GM23338 (cell line): ENCODE data around the gene PIGU. TPM values are rescaled to one million over a fixed set of nuclear protein-coding genes. Genes with fewer than 3 reads are reported as not detected.

Experiments used
- ATAC-seq: fragments of 200-7000 bp; cut with Tn5 transposase; 3 replicates; pipeline ENCODE4 v1.9.1; 2020
- DNase-seq: peaks from one replicate; pipeline ENCODE4 v3.0.0-alpha.2; 2015; ENCODE audit warnings: low spot score
- H2AFZ ChIP-seq: fragments of 200-600 bp; sonication (generic); 2 replicates; pipeline ENCODE4 v1.8.0; 2016; ENCODE audit warnings: antibody characterized with exemption, mild to moderate bottlenecking, moderate library complexity
- H3F3A ChIP-seq: fragments of 200-600 bp; sonication (generic); replicated peaks from 2 replicates; pipeline ENCODE4 v1.8.0; 2017; ENCODE audit warnings: antibody characterized with exemption, mixed run types, low read depth
- H3K27ac ChIP-seq: fragments of 200-600 bp; sonication (generic); 2 replicates; pipeline ENCODE4 v1.6.1; 2016; ENCODE audit warnings: low read depth
- H3K27me3 ChIP-seq: fragments of 200-600 bp; sonication (generic); 2 replicates; pipeline ENCODE4 v1.8.0; 2016; ENCODE audit warnings: mild to moderate bottlenecking, mixed run types, moderate library complexity; ENCODE audit not compliant: insufficient read depth
- H3K36me3 ChIP-seq: fragments of 200-600 bp; sonication (generic); 2 replicates; pipeline ENCODE4 v1.8.0; 2016; ENCODE audit warnings: mild to moderate bottlenecking; ENCODE audit not compliant: insufficient read depth
- H3K4me1 ChIP-seq: fragments of 200-600 bp; sonication (generic); 2 replicates; pipeline ENCODE4 v1.8.0; 2016; ENCODE audit warnings: mild to moderate bottlenecking, moderate library complexity; ENCODE audit not compliant: insufficient read depth
- H3K4me2 ChIP-seq: fragments of 200-600 bp; sonication (generic); 2 replicates; pipeline ENCODE4 v1.7.1; 2017; ENCODE audit warnings: mixed run types
- H3K4me3 ChIP-seq: fragments of 200-600 bp; sonication (generic); 2 replicates; pipeline ENCODE4 v1.6.1; 2016; ENCODE audit warnings: mixed run types
- H3K79me2 ChIP-seq: fragments of 200-600 bp; sonication (generic); replicated peaks from 2 replicates; pipeline ENCODE4 v1.8.0; 2017; ENCODE audit warnings: mild to moderate bottlenecking; ENCODE audit not compliant: insufficient read depth
- H3K9me2 ChIP-seq: fragments of 200-600 bp; sonication (generic); 2 replicates; pipeline ENCODE4 v1.8.0; 2017; ENCODE audit not compliant: insufficient read depth
- H4K20me1 ChIP-seq: fragments of 200-600 bp; sonication (generic); replicated peaks from 2 replicates; pipeline ENCODE4 v1.8.0; 2017; ENCODE audit warnings: mild to moderate bottlenecking; ENCODE audit not compliant: insufficient read depth
- H3K27ac Mint-ChIP-seq: 2 replicates; pipeline ENCODE4 v1.8.0; 2020; ENCODE audit warnings: inconsistent platforms, mild to moderate bottlenecking, moderate library complexity, mixed read lengths
- H3K27me3 Mint-ChIP-seq: 3 replicates; pipeline ENCODE4 v1.8.0; 2022; ENCODE audit warnings: low read depth, mild to moderate bottlenecking, moderate library complexity, mixed read lengths, inconsistent platforms; ENCODE audit not compliant: insufficient read depth, poor library complexity
- H3K36me3 Mint-ChIP-seq: 3 replicates; pipeline ENCODE4 v1.8.0; 2021; ENCODE audit warnings: low read depth, mild to moderate bottlenecking, inconsistent platforms, moderate library complexity, mixed read lengths
- H3K4me1 Mint-ChIP-seq: 3 replicates; pipeline ENCODE4 v1.8.0; 2020; ENCODE audit warnings: mild to moderate bottlenecking, inconsistent platforms, mixed read lengths
- H3K4me3 Mint-ChIP-seq: 3 replicates; pipeline ENCODE4 v1.8.0; 2021; ENCODE audit warnings: moderate library complexity, mild to moderate bottlenecking, inconsistent platforms, mixed read lengths
- H3K9me3 Mint-ChIP-seq: 3 replicates; pipeline ENCODE4 v1.8.0; 2020; ENCODE audit warnings: moderate library complexity, mild to moderate bottlenecking, inconsistent platforms, mixed read lengths
- CREB1 ChIP-seq: fragments of 250-450 bp; sonication (Bioruptor Pico); IDR thresholded peaks from 2 replicates; pipeline ENCODE4 v1.5.0; 2020; ENCODE audit warnings: low read depth, mild to moderate bottlenecking, moderate library complexity
- EZH2 ChIP-seq: fragments of 200-600 bp; sonication (generic); IDR thresholded peaks from one replicate; pipeline ENCODE4 v1.8.0; 2017; ENCODE audit warnings: antibody characterized with exemption, mild to moderate bottlenecking, low read depth; ENCODE audit not compliant: unreplicated experiment
- EZH2phosphoT487 ChIP-seq: fragments of 200-600 bp; sonication (generic); IDR thresholded peaks from one replicate; pipeline ENCODE4 v1.8.1; 2018; ENCODE audit warnings: antibody characterized with exemption; ENCODE audit not compliant: unreplicated experiment
- JUNB ChIP-seq: IDR thresholded peaks from one replicate; pipeline ENCODE4 v1.6.1; 2016; ENCODE audit warnings: antibody characterized with exemption; ENCODE audit not compliant: unreplicated experiment
- NANOG ChIP-seq: IDR thresholded peaks from 2 replicates; pipeline ENCODE4 v1.6.1; 2016; ENCODE audit warnings: antibody characterized with exemption, borderline replicate concordance
- POLR2AphosphoS5 ChIP-seq: IDR thresholded peaks from 2 replicates; pipeline ENCODE4 v1.6.1; 2016; ENCODE audit warnings: antibody characterized with exemption, low read depth
- STAT1 ChIP-seq: IDR thresholded peaks from one replicate; pipeline ENCODE4 v1.6.1; 2016; ENCODE audit warnings: antibody characterized with exemption; ENCODE audit not compliant: unreplicated experiment
- ZNF114 ChIP-seq: fragments of 250-450 bp; sonication (Bioruptor Pico); IDR thresholded peaks from 2 replicates; pipeline ENCODE4 v1.5.0; 2020; ENCODE audit warnings: mild to moderate bottlenecking, moderate library complexity
- ZNF331 ChIP-seq: fragments of 250-450 bp; sonication (Bioruptor Pico); IDR thresholded peaks from 2 replicates; pipeline ENCODE4 v1.5.0; 2020; ENCODE audit warnings: low read depth, mild to moderate bottlenecking, moderate library complexity
- polyA plus RNA-seq: library from polyadenylated mRNA; unstranded; fragments of >200 nt; fragmentation: Nextera tagmentation; extraction: Ambion mirVana; gene quantifications from 2 replicates; pipeline ENCODE4 v1.2.1, GENCODE V29; 2016
- total RNA-seq: library from RNA; depleted of rRNA; stranded (reverse); fragments of >200 nt; shearing (Covaris generic); gene quantifications from 2 replicates; pipeline ENCODE4 v1.2.3, GENCODE V29; 2014
- TF ChIP-seq, protein P1 (sequence below), 2 experiments: fragments of 200-600 bp in 1 of 2; sonication (generic) in 1 of 2; conservative IDR thresholded peaks; 2 replicates each; pipeline versions ENCODE4 v1.5.1 to v1.6.1; 2016 to 2017; ENCODE audit warnings: antibody characterized with exemption in 2 of 2, low read depth in 2 of 2, mild to moderate bottlenecking in 2 of 2, moderate library complexity in 1 of 2
- TF ChIP-seq, protein P2 (sequence below): IDR thresholded peaks from one replicate; pipeline ENCODE4 v1.6.1; 2018; ENCODE audit warnings: antibody characterized with exemption; ENCODE audit not compliant: unreplicated experiment
- TF ChIP-seq, protein P3 (sequence below): IDR thresholded peaks from 2 replicates; pipeline ENCODE4 v1.6.1; 2016; ENCODE audit warnings: antibody characterized with exemption
- TF ChIP-seq, protein P4 (sequence below): fragments of 250-450 bp; sonication (Bioruptor Pico); IDR thresholded peaks from 2 replicates; pipeline ENCODE4 v1.5.0; 2020; ENCODE audit warnings: mild to moderate bottlenecking, moderate library complexity

The PIGU gene
- total and polyA plus RNA-seq, 2 experiments from 2014 or later: 24.3 to 28.9 TPM

DNA sequence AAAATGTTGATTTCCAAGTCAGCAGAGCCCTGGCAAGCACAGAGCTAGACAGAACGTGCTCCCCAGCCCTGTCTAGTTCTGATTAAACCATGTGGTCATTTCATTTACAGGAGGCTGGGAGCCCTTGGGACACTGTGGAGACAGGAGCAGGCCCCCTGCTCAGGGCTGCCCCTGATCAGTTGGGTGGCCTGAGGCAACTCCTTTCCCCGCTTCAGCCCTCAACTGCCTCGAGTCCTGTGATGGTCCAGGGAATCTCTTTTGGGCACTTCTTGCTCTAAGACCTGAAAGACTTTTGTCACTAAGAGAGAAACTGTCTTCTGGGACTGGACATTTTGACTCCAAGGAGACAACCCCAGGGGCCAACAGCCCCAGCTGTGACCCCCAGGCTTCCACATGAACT is 147.2 kb downstream of the PIGU start:
- H3K9me3 Mint-ChIP-seq: no peaks in the 10 kb centered on the region
- no peak overlapping the region for H2AFZ ChIP-seq
- H3K79me2 ChIP-seq: peaks cover 13% of the 10 kb centered on the region
- no peaks in the 10 kb centered on the region for H3K4me1 ChIP-seq
- no peak overlapping the region for H3K4me2 ChIP-seq
- H3K9me2 ChIP-seq: no peaks in the 10 kb centered on the region
- H3K4me1 Mint-ChIP-seq: no peaks in the 10 kb centered on the region
- no peak overlapping the region for H3K27ac Mint-ChIP-seq
- peaks cover 57% of the 10 kb centered on the region for H3K36me3 Mint-ChIP-seq
- no peak for TF ChIP-seq ZNF114 (CRISPR knock-in tag)
- TF ChIP-seq JUNB: no peak
- TF ChIP-seq NANOG: no peak
- TF ChIP-seq EZH2: no peak
- no peak for TF ChIP-seq ZNF331 (CRISPR knock-in tag)
- TF ChIP-seq EZH2phosphoT487: no peak
- TF ChIP-seq, protein P1, sequence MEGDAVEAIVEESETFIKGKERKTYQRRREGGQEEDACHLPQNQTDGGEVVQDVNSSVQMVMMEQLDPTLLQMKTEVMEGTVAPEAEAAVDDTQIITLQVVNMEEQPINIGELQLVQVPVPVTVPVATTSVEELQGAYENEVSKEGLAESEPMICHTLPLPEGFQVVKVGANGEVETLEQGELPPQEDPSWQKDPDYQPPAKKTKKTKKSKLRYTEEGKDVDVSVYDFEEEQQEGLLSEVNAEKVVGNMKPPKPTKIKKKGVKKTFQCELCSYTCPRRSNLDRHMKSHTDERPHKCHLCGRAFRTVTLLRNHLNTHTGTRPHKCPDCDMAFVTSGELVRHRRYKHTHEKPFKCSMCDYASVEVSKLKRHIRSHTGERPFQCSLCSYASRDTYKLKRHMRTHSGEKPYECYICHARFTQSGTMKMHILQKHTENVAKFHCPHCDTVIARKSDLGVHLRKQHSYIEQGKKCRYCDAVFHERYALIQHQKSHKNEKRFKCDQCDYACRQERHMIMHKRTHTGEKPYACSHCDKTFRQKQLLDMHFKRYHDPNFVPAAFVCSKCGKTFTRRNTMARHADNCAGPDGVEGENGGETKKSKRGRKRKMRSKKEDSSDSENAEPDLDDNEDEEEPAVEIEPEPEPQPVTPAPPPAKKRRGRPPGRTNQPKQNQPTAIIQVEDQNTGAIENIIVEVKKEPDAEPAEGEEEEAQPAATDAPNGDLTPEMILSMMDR (conservative IDR thresholded peaks at IDR 0.05; ENCODE audit: low read depth in 2 of 2): no peak
- TF ChIP-seq STAT1: no peak
- no peak for TF ChIP-seq POLR2AphosphoS5
- TF ChIP-seq CREB1: no peak
- TF ChIP-seq, protein P2, sequence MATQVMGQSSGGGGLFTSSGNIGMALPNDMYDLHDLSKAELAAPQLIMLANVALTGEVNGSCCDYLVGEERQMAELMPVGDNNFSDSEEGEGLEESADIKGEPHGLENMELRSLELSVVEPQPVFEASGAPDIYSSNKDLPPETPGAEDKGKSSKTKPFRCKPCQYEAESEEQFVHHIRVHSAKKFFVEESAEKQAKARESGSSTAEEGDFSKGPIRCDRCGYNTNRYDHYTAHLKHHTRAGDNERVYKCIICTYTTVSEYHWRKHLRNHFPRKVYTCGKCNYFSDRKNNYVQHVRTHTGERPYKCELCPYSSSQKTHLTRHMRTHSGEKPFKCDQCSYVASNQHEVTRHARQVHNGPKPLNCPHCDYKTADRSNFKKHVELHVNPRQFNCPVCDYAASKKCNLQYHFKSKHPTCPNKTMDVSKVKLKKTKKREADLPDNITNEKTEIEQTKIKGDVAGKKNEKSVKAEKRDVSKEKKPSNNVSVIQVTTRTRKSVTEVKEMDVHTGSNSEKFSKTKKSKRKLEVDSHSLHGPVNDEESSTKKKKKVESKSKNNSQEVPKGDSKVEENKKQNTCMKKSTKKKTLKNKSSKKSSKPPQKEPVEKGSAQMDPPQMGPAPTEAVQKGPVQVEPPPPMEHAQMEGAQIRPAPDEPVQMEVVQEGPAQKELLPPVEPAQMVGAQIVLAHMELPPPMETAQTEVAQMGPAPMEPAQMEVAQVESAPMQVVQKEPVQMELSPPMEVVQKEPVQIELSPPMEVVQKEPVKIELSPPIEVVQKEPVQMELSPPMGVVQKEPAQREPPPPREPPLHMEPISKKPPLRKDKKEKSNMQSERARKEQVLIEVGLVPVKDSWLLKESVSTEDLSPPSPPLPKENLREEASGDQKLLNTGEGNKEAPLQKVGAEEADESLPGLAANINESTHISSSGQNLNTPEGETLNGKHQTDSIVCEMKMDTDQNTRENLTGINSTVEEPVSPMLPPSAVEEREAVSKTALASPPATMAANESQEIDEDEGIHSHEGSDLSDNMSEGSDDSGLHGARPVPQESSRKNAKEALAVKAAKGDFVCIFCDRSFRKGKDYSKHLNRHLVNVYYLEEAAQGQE: no peak
- TF ChIP-seq, protein P3, sequence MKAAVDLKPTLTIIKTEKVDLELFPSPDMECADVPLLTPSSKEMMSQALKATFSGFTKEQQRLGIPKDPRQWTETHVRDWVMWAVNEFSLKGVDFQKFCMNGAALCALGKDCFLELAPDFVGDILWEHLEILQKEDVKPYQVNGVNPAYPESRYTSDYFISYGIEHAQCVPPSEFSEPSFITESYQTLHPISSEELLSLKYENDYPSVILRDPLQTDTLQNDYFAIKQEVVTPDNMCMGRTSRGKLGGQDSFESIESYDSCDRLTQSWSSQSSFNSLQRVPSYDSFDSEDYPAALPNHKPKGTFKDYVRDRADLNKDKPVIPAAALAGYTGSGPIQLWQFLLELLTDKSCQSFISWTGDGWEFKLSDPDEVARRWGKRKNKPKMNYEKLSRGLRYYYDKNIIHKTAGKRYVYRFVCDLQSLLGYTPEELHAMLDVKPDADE: no peak
- TF ChIP-seq, protein P4, sequence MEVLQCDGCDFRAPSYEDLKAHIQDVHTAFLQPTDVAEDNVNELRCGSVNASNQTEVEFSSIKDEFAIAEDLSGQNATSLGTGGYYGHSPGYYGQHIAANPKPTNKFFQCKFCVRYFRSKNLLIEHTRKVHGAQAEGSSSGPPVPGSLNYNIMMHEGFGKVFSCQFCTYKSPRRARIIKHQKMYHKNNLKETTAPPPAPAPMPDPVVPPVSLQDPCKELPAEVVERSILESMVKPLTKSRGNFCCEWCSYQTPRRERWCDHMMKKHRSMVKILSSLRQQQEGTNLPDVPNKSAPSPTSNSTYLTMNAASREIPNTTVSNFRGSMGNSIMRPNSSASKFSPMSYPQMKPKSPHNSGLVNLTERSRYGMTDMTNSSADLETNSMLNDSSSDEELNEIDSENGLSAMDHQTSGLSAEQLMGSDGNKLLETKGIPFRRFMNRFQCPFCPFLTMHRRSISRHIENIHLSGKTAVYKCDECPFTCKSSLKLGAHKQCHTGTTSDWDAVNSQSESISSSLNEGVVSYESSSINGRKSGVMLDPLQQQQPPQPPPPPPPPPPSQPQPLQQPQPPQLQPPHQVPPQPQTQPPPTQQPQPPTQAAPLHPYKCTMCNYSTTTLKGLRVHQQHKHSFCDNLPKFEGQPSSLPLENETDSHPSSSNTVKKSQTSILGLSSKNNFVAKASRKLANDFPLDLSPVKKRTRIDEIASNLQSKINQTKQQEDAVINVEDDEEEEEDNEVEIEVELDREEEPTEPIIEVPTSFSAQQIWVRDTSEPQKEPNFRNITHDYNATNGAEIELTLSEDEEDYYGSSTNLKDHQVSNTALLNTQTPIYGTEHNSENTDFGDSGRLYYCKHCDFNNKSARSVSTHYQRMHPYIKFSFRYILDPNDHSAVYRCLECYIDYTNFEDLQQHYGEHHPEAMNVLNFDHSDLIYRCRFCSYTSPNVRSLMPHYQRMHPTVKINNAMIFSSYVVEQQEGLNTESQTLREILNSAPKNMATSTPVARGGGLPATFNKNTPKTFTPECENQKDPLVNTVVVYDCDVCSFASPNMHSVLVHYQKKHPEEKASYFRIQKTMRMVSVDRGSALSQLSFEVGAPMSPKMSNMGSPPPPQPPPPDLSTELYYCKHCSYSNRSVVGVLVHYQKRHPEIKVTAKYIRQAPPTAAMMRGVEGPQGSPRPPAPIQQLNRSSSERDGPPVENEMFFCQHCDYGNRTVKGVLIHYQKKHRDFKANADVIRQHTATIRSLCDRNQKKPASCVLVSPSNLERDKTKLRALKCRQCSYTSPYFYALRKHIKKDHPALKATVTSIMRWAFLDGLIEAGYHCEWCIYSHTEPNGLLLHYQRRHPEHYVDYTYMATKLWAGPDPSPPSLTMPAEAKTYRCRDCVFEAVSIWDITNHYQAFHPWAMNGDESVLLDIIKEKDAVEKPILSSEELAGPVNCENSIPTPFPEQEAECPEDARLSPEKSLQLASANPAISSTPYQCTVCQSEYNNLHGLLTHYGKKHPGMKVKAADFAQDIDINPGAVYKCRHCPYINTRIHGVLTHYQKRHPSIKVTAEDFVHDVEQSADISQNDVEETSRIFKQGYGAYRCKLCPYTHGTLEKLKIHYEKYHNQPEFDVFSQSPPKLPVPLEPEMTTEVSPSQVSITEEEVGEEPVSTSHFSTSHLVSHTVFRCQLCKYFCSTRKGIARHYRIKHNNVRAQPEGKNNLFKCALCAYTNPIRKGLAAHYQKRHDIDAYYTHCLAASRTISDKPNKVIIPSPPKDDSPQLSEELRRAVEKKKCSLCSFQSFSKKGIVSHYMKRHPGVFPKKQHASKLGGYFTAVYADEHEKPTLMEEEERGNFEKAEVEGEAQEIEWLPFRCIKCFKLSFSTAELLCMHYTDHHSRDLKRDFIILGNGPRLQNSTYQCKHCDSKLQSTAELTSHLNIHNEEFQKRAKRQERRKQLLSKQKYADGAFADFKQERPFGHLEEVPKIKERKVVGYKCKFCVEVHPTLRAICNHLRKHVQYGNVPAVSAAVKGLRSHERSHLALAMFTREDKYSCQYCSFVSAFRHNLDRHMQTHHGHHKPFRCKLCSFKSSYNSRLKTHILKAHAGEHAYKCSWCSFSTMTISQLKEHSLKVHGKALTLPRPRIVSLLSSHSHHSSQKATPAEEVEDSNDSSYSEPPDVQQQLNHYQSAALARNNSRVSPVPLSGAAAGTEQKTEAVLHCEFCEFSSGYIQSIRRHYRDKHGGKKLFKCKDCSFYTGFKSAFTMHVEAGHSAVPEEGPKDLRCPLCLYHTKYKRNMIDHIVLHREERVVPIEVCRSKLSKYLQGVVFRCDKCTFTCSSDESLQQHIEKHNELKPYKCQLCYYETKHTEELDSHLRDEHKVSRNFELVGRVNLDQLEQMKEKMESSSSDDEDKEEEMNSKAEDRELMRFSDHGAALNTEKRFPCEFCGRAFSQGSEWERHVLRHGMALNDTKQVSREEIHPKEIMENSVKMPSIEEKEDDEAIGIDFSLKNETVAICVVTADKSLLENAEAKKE: no peak
- H4K20me1 ChIP-seq: peaks cover 18% of the 10 kb centered on the region
- DNase-seq: no peak
- H3K27me3 ChIP-seq: no peaks in the 10 kb centered on the region
- H3F3A ChIP-seq: no peaks in the 10 kb centered on the region
- no peak overlapping the region for H3K27ac ChIP-seq
- no peak overlapping the region for H3K4me3 ChIP-seq
- no peak overlapping the region for H3K4me3 Mint-ChIP-seq
- no peaks in the 10 kb centered on the region for H3K27me3 Mint-ChIP-seq
- ATAC-seq: no peak
- H3K36me3 ChIP-seq: peaks cover 5% of the 10 kb centered on the region; the same call in 1 of the 2 replicates
